ENCODE data around the gene DDIAS.

GRCh38 chr11:82976786-82977185 lies 75.2 kb downstream of the DDIAS start:
- TF ChIP-seq ELK1 (IDR thresholded peaks at IDR 0.05; ENCODE audit: low read depth, low read length) (no peak), POLR2AphosphoS2 (IDR thresholded peaks at IDR 0.05; ENCODE audit: low read depth, low read length) (no peak), EZH2 (IDR thresholded peaks at IDR 0.05; ENCODE audit: borderline replicate concordance, control insufficient read depth, low read depth, low read length) (no peak), BCL11A (IDR thresholded peaks at IDR 0.05; ENCODE audit: low read depth, low read length) (no peak), E2F4 (IDR thresholded peaks at IDR 0.05; ENCODE audit: low read depth, low read length) (no peak), POLR2A (IDR thresholded peaks at IDR 0.05; ENCODE audit: low read depth, low read length) (no peak), GABPA (IDR thresholded peaks at IDR 0.05; ENCODE audit: low read depth) (no peak), CTCF (IDR thresholded peaks at IDR 0.05 in 2 of 3, conservative IDR thresholded peaks at IDR 0.05 in 1 of 3; ENCODE audit: control insufficient read depth in 2 of 3, extremely low read depth in 1 of 3, insufficient read depth in 1 of 3, low read depth in 3 of 3, low read length in 3 of 3) (no peak)
